Measurements from ENCODE around the gene ZNF514. TPM values are rescaled to one million over a fixed set of nuclear protein-coding genes. Genes with fewer than 3 reads are reported as not detected.

Gene ZNF514
- total and polyA plus RNA-seq, 4 donors: 1.7 to 6.2 (median 3.7) TPM

- TF ChIP-seq ZBTB33 (IDR thresholded peaks at IDR 0.05) (no peak), HNF4A (conservative IDR thresholded peaks at IDR 0.05) (peak; percentile 47 to 50), RXRA (IDR thresholded peaks at IDR 0.05) (peak; percentile 61 to 78)
These were observed 47.7 kb upstream of the ZNF514 start, which contains the start of gene ZNF892 (continued) for GRCh38 chr2:95207111-95207961.

DNA sequence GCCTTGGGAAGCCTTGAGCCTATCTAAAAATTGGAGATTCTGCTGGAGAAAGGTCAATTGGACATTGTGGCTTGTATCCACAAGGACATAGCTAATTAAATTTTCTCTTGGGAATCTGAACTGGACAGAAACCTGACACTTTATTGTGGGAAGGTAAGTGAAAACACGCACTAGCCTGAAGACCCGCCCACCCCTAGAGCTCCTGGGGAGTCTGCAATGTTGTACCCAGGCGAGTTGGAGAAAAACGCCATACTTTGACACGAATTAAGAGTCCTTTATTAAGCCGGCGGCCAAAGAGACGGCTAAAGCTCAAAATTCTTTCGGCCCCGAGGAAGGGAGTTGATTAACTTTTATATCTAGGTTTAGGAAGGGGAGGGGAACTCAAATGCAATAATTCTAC lies 46.4 kb upstream of the ZNF514 start:
- no peak for DNase-seq (ENCODE audit: low spot score)
- no peak for TF ChIP-seq RXRA (IDR thresholded peaks at IDR 0.05)
- no peak for TF ChIP-seq JUND (IDR thresholded peaks at IDR 0.05)
- TF ChIP-seq FOXA2 (IDR thresholded peaks at IDR 0.05): no peak
- TF ChIP-seq EGR1 (IDR thresholded peaks at IDR 0.05; ENCODE audit: low read depth in 2 of 2): no peak
- TF ChIP-seq HNF4A (conservative IDR thresholded peaks at IDR 0.05): no peak
- TF ChIP-seq, protein P1, sequence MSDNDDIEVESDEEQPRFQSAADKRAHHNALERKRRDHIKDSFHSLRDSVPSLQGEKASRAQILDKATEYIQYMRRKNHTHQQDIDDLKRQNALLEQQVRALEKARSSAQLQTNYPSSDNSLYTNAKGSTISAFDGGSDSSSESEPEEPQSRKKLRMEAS (IDR thresholded peaks at IDR 0.05): no peak
- TF ChIP-seq TAF1 (conservative IDR thresholded peaks at IDR 0.05): no peak
- TF ChIP-seq, protein P2, sequence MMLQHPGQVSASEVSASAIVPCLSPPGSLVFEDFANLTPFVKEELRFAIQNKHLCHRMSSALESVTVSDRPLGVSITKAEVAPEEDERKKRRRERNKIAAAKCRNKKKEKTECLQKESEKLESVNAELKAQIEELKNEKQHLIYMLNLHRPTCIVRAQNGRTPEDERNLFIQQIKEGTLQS (IDR thresholded peaks at IDR 0.05): no peak
- no peak for TF ChIP-seq NR2F2 (IDR thresholded peaks at IDR 0.05)
- no peak for TF ChIP-seq GABPA (IDR thresholded peaks at IDR 0.05 in 1 of 2, conservative IDR thresholded peaks at IDR 0.05 in 1 of 2)
- no peak for TF ChIP-seq CTCF (IDR thresholded peaks at IDR 0.05; ENCODE audit: low read depth, low read length, missing input control)
- TF ChIP-seq HNF4G (IDR thresholded peaks at IDR 0.05): no peak
- TF ChIP-seq REST (IDR thresholded peaks at IDR 0.05): no peak
- TF ChIP-seq SP1 (IDR thresholded peaks at IDR 0.05): no peak
- peaks cover 2 to 10% (median 4%) of the 10 kb centered on the region in 4 donors for H3K4me1 ChIP-seq (ENCODE audit: control insufficient read depth in 4 of 4, insufficient read depth in 4 of 4, low read length in 3 of 4)
- no peak overlapping the region for H3K27ac ChIP-seq (ENCODE audit: low read depth in 1 of 2, low read length in 2 of 2)
- WGBS: 50% methylated on average over 10 of the region's 10 CpGs
- H3K4me3 ChIP-seq (ENCODE audit: low read depth in 1 of 3, low read length in 3 of 3): no peak overlapping the region
- H3K9me3 ChIP-seq (ENCODE audit: control insufficient read depth in 4 of 4, low read length in 3 of 4): peaks cover 4 to 17% (median 7%) of the 10 kb centered on the region in 4 donors
- H3K27me3 ChIP-seq (ENCODE audit: control insufficient read depth in 4 of 4, insufficient read depth in 4 of 4, low read length in 3 of 4): no peaks in the 10 kb centered on the region
- H3K36me3 ChIP-seq (ENCODE audit: control insufficient read depth in 4 of 4, insufficient read depth in 3 of 4, low read depth in 1 of 4, low read length in 3 of 4): peaks cover 0 to 3% (median 2%) of the 10 kb centered on the region in 4 donors
- no peak overlapping the region for H3K9ac ChIP-seq (ENCODE audit: low read depth in 1 of 2, low read length in 2 of 2)
